Retina (tissue), 1 donor: Measurements from ENCODE around the gene SLC22A23.

Experiments used
- DNase-seq: peaks from one replicate; pipeline ENCODE4 v3.0.0-alpha.2; 2016

SLC22A23 gene

DNA sequence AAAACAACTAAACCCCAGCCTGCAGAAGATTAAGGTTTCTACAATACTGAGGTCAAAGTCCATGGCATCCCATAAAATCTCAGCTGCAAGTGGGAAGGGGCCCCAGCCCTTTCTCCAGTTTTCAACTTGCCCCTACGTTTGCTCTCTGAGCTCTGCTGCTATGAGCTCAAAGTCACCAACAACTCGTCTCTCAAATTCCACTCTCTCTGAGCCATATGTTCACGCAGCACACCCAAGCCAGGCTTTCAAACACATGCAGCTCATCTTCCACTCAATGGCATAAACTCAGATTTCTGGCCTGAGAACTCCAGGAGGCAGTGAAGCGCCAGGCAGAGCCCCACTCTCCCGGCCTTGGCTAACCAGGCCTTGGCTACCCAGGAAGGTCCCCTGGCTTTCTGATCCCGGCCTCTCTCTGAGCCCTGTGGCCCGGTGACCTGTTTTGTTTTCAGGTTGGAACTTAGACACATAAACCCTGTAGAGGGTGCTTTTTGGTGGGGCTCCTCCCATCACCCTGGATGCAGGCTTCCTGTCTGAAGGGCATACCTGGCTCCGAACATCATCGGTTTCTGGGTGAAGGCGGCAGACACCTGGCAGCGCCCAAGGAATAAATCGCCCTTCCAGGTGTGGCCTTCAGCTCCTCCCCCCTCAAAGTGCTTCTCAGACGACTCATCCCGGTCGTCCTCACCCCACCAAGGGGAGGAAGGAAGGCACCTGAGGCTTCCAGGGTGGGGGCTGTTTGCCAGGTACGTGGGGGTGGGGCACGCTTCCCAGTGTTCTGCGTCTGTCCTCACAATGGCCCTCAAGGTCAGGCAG is 12.4 kb downstream of the SLC22A23 start:
- no peak for DNase-seq

- no peak for DNase-seq
Observed at GRCh38 chr6:3443221-3443515, 13.7 kb downstream of the SLC22A23 start.

DNA sequence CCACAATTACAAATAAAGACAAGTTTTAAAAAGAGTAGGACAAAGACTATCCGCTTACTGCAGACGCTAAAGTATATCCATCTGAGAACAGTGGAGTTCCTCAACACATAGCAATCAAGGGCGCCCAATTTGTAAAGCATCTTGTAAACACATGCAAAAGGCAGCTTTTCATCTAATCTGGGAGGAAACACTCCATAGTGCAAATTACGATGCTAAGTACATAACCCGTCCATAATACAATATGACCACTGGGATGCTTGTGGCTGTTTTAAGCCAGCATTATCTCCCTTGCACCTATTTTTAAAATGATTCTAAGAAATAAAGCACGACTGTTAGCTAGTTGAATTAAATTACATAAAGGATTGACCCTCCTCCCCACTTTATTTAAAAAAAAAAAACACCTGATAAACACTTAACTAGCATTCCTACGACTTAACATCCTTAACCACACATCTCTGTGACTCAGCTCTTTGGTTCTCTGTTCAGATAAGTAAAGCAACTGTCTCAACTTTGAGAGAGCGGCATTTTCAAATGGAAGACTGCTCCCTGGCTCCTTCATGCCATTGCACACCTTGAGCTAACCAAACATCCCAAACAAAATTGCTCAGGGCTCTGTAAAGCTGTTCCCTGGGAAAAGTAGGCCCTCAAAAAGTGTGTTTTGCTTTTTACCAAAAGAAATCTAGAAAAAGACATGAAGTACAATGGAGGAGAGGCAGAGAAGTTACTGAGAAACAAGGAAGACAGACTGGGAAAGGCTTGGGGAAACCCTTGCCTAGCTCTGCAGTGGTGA is 14.2 kb downstream of the SLC22A23 start:
- DNase-seq, result no peak

DNA sequence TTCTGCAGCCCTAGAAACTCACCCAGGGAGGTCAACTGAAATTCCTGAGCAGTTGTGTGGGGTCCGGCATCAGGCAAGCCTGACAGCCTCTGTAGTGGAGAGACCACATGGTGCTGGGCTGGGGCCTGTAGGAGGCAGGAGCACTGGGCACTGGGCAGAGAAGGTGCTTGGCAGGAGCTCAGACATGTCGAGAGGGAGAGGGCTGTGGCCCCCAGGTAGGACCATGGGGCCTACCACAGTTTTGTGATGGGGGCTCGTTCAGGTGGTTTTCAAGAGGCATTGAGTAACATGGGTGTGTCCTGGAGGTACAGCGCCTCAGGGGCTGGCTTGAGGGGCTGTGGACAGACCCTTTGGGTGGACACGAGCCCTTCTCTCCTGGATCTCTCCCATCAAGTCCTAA is 15.9 kb downstream of the SLC22A23 start:
- DNase-seq, result no peak

- DNase-seq, result no peak
Observed at GRCh38 chr6:3439961-3440360, 16.9 kb downstream of the SLC22A23 start.

DNA sequence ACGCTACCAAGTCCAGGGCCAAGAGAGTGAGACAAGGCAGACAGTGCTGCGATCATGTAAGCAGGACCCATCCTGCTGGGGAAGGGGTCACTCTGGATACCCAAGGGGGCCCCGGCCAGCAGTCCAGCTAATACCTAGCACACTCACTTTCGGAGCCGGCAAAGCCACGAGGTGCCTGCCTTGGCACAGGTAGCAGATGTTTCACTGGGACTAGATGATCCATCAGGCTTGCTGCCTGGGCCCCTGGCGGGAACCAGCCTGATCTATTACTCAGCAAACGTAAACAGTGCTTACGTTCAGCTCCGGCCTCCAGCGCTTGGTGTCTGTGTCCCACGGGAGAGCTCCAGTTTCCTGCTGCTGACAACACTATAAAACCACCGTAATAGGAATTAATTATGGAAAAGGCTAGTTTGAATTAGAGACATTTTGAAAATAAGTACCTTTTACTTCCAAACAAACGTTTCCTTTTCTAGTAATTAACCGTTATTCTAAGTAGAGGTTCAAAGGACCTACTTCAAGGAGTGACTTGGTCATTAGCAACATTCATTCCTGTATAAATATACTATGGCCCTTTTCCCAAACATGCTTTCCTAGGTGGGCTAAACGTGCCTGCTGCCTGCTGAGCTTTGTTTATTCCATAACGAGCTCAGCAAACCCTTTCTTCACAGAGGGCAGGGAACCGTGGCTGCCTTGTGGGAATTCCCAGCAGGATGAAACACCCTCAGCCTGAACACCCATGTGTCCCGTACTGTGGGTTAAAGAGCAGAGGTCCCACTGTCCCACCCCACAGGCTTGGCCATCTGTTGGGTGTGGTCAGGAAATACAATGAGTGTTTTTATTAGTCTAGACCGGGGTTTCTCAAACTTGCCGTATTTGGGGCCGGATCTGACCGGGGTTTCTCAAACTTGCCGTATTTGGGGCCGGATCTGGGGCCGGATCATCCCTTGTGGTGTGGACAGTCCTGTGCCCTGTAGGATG is 18.4 kb downstream of the SLC22A23 start:
- no peak for DNase-seq

- DNase-seq, result no peak
Observed at GRCh38 chr6:3433005-3433404, 23.8 kb downstream of the SLC22A23 start.

DNA sequence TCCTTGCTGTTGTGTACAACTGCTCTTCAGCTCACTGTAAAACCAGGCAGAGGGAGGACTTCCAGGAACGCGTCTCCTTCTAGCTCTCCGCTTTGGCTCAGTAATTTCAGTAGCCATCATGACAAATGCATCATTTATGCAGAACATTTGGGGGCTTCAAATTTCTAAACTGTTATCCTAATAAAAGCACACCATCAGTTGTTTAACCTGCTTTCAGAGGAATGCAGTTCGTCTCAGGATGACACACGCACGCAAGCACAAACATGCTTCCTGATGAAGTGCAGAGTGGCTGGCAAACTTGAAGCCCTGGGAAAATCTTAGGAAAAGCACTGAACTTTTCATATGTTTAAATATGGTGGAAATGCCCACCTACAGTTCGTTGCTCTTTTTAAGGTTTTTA is 24.4 kb downstream of the SLC22A23 start:
- no peak for DNase-seq

- DNase-seq, result no peak
Observed at GRCh38 chr6:3431994-3432393, 24.9 kb downstream of the SLC22A23 start.

DNA sequence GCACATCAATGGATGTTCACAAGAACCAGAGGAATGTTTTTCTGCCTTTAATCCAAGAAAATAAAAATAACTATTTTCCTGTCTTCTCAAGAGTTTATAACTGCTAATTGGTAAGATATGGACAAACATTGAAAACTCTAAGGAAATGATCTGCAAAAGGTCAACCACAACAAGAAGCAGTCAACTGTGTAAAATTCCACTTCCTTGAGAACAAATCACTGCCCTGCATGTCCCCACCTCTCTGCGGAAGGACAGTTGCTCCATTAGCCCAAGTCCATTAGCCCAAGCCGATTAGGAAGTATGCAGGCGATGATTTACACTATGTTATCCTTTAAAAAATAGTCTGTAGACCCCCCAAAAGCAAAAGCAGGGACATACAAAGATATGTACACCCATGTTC is 27.6 kb downstream of the SLC22A23 start:
- no peak for DNase-seq

- DNase-seq, result no peak
Observed at GRCh38 chr6:3428700-3429099, 28.1 kb downstream of the SLC22A23 start.

- no peak for DNase-seq
Observed at GRCh38 chr6:3428247-3428646, 28.6 kb downstream of the SLC22A23 start.

DNA sequence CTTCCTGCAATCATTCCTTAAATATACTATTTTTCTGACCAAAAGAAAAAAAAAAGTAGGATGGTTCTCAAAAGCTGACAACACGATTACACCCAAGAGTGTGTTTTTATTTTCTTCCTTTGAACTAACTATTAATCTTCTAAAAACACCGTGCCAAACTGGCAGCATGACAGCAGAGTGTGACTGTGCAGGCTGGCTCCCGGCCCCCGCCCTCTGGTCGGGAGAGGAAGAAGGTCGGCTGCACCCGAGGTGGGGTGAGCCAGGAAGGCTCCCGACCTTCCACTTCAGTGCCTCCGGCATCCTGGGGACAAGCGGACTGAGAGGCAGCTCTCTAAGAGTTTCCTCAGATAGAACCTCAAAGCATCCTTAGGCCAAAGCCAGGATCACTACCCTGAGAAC is 29.2 kb downstream of the SLC22A23 start:
- DNase-seq, result no peak

DNA sequence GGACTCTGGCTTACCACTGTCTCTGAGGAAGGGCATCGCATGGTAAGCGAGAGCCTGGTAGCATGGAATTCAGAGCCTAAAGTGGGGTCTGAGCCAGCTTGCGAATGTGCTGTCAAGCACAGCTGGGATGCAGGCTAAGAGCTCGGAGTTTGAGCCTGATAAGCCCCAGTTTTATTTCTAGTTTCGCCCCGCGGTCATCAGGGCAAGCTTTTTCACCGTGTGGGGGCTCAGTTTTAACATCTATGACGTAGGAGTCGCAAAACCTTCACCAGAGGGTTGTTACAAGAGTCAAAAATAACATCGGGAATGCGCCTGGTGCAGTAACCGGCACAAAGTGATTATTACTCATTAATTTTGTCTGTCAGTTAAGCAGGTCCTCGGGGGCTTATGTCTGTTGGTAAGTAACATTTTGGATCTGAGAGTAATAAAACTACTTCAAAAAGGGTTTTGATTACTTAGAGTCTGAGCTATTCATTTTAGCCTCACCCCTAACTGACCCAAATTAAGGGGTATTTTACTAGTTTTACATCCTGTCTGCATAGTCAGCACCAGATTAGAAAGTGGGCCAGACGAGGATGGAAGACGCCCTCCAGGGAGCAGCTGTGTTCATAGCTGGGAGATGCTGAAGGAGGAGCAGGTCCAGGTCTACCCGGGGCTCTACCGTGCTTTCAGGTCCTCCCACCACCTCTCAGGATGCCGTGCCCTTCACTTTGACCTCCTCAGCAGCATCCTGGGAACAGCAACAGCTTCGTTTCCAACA is 29.7 kb downstream of the SLC22A23 start:
- peak; percentile 44 for DNase-seq

- DNase-seq, result no peak
Observed at GRCh38 chr6:3426091-3426926, 30.5 kb downstream of the SLC22A23 start.

- no peak for DNase-seq
Observed at GRCh38 chr6:3425574-3425973, 31.3 kb downstream of the SLC22A23 start.

DNA sequence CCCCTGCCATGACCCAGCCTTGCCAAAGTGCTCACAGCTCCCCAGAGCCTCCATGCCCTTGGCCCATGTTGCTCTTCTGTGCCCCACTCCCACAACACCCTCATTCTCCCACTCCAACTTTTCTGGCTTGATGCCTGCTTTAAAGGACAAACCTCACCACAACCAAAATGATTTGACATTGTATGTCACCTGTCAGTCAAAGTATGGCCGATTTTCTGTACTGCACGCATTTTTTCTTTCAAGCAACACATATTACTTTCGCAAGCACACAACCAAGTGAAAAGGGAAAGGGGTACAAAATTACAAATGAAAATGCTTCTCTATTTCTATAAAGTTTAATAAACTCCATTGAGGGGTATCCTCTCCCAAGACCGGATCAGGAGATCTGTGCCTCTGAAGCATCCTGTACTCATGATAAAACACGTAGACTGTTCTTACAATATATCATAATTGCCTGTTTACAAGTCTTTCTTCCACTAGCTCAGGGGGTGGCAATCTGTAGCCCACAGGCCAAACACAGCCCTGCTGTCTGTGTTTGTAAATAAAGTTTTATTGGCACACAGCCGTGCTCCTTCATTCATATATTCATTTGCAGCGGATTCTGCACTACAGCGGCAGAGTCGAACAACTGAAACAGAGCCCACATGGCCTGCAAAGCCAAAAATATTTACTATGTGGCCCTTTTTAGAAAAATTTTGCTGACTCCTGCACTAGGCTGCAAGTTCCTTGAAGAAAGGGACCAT is 32.5 kb downstream of the SLC22A23 start:
- no peak for DNase-seq

DNA sequence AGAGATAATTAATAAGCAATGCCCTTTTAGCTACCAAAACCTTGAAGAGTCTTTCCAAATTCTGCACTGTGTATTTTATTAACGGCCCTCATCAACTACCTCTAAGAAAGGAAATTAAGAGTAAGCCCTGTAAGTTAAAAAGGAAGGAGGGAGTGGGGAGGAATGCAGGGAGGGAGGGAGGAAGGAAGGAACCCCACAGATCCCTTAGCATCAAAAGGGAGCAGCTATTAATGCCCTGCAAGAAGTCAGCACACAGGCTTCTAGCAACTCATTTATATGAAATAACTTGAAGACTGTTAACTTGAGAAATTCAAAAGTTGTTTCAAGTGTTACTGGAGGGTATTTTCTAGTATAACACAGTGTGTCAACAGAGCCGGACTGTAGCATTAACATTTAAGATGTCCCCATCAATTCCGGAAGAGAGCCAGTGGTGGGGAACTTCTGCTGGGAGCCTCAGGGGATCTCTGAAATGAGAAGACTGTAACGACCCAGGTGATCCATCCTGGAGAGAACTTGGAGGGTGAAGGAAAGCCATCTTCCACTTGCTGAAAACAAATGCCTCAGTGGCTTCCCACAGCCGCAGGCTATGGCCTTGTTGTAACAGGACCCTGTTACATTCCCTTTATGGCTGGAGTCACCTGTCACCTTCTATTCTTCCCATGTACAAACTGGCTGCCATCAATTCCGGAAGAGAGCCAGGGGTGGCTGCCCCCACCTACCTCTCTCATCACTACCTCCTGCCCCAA is 33.2 kb downstream of the SLC22A23 start:
- no peak for DNase-seq

DNA sequence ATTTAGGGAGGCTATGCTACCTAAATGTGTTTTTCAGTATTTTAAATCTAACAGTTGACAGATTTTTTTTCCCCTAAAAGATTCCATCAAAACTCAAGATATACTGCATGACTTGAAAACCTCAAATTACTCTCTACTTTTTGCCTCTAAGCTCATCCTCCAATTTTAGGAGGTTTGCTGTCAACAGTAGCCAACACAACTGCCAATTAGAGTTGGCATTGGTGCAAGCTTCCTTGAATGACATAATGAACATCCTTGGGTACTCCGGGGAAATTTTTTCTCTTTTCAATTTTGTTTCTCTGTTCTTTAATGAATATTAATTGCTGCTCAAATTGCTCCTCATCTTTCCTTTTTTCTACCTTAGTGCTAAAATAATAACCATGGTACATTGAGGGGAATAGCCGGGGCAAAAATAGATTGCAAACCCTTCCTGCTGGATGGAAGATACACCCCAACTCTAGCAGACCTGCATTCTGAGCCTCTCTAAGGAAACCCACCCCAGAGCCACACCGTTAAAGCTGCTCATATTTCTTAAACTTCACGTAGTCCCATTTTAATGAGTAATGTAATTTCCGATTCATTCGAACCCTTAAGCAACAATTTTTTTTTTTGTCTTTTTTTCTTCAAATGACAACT is 34.3 kb downstream of the SLC22A23 start:
- DNase-seq, result peak; percentile 45
